Upper lobe of right lung (tissue), 1 donor: ENCODE data around the gene CPA1. TPM values are rescaled to one million over a fixed set of nuclear protein-coding genes. Genes with fewer than 3 reads are reported as not detected.

Source experiments
- ATAC-seq: fragments of 200-7000 bp; cut with Tn5 transposase; one replicate; pipeline ENCODE4 v1.9.1; 2020; ENCODE audit warnings: mild to moderate bottlenecking, moderate library complexity
- DNase-seq: peaks from one replicate; pipeline ENCODE4 v3.0.0-alpha.2; 2020
- H3K27ac ChIP-seq: fragments of 200-600 bp; one replicate; pipeline ENCODE4 v1.8.0; 2022
- H3K27me3 ChIP-seq: fragments of 200-600 bp; one replicate; pipeline ENCODE4 v1.8.0; 2022; ENCODE audit warnings: mild to moderate bottlenecking
- H3K36me3 ChIP-seq: fragments of 200-600 bp; one replicate; pipeline ENCODE4 v1.8.0; 2022
- H3K4me1 ChIP-seq: fragments of 200-600 bp; one replicate; pipeline ENCODE4 v1.8.0; 2022
- H3K4me3 ChIP-seq: fragments of 200-600 bp; one replicate; pipeline ENCODE4 v1.8.0; 2022; ENCODE audit warnings: mild to moderate bottlenecking
- H3K9me3 ChIP-seq: fragments of 200-600 bp; one replicate; pipeline ENCODE4 v1.8.0; 2022
- CTCF ChIP-seq: fragments of 200-600 bp; IDR thresholded peaks from one replicate; pipeline ENCODE4 v1.8.0; 2022; ENCODE audit warnings: antibody characterized with exemption
- intact Hi-C: fragments of 100-400 bp; cut with DNase I; formaldehyde crosslinking; loops from one replicate; pipeline ENCODE4 v1.11.0; 2022
- total RNA-seq: library from RNA; stranded (reverse); fragmentation: NEBNext Ultra II Directional; extraction: Animal tissue kit (Norgen Biotek cat#: 25700); gene quantifications from one replicate; pipeline ENCODE4 v1.2.1, GENCODE V29; 2021
- donor health status: DM: no; HTN: yes; CAD: no; lungs with severe emphysema.

CPA1 gene
- total RNA-seq, 1 donor from 2014 or later = not detected

- TF ChIP-seq CTCF = no peak
These were observed 17.1 kb upstream of the CPA1 start for GRCh38 chr7:130363026-130363847.

GRCh38 chr7:130364451-130364850, 15.8 kb upstream of the CPA1 start:
- Histone ChIP-seq H3K27me3 (no peaks in the 10 kb centered on the region), H3K27ac (no peak overlapping the region), H3K4me1 (peaks cover 7% of the 10 kb centered on the region), H3K4me3 (no peak overlapping the region), H3K9me3 (peaks cover 1% of the 10 kb centered on the region), H3K36me3 (no peaks in the 10 kb centered on the region)
- TF ChIP-seq CTCF = no peak
- ATAC-seq = no peak
- no peak for DNase-seq
- intact Hi-C loops = no loop called here

More at GRCh38 chr7:130363026-130363847, 17.1 kb upstream of the CPA1 start:
- DNase-seq = no peak
- peak; percentile 47 for ATAC-seq
- Histone ChIP-seq H3K27ac (no peak overlapping the region), H3K36me3 (no peaks in the 10 kb centered on the region), H3K9me3 (peaks cover 3% of the 10 kb centered on the region), H3K4me3 (no peak overlapping the region), H3K4me1 (no peaks in the 10 kb centered on the region), H3K27me3 (no peaks in the 10 kb centered on the region)
- intact Hi-C loops = no loop called here

- no peaks in the 10 kb centered on the region for H3K9me3 ChIP-seq
- no peak overlapping the region for H3K4me3 ChIP-seq
- H3K27me3 ChIP-seq = no peaks in the 10 kb centered on the region
- ATAC-seq = no peak
- intact Hi-C loops = no loop called here
- H3K36me3 ChIP-seq = no peaks in the 10 kb centered on the region
- peaks cover 13% of the 10 kb centered on the region for H3K4me1 ChIP-seq
- no peak for TF ChIP-seq CTCF
- no peak overlapping the region for H3K27ac ChIP-seq
- no peak for DNase-seq
These were observed 15.2 kb upstream of the CPA1 start for GRCh38 chr7:130365088-130365487.

- no peak for ATAC-seq
These were observed 14.5 kb upstream of the CPA1 start for GRCh38 chr7:130365511-130366441.

GRCh38 chr7:130366564-130366963, 13.7 kb upstream of the CPA1 start:
- Histone ChIP-seq H3K4me1 (peaks cover 20% of the 10 kb centered on the region), H3K36me3 (no peaks in the 10 kb centered on the region), H3K4me3 (no peak overlapping the region), H3K27ac (no peak overlapping the region), H3K9me3 (no peaks in the 10 kb centered on the region), H3K27me3 (no peaks in the 10 kb centered on the region)
- TF ChIP-seq CTCF = no peak
- ATAC-seq (no peak), DNase-seq (peak; percentile 23)
- intact Hi-C loops = no loop called here

More at GRCh38 chr7:130365511-130366441, 14.5 kb upstream of the CPA1 start:
- no peaks in the 10 kb centered on the region for H3K9me3 ChIP-seq
- peaks cover 19% of the 10 kb centered on the region for H3K4me1 ChIP-seq
- no peaks in the 10 kb centered on the region for H3K36me3 ChIP-seq
- no peaks in the 10 kb centered on the region for H3K27me3 ChIP-seq
- no peak overlapping the region for H3K4me3 ChIP-seq
- no peak for DNase-seq
- TF ChIP-seq CTCF = no peak
- intact Hi-C loops = no loop called here
- H3K27ac ChIP-seq = no peak overlapping the region
